IMR-90 (cell line): ENCODE results near the gene MAGEF1. TPM values are rescaled to one million over a fixed set of nuclear protein-coding genes. Genes with fewer than 3 reads are reported as not detected.

Source experiments
- ATAC-seq: fragments of 200-7000 bp; cut with Tn5 transposase; 2 replicates; pipeline ENCODE4 v1.9.1; 2020; ENCODE audit warnings: low read depth, mild to moderate bottlenecking, moderate library complexity
- BruUV-seq: library from RNA; stranded (reverse); fragments of 400-500 nt; replicated peaks from 2 replicates; lab custom pipeline; 2021; lab: Mats Ljungman, UMichigan
- CTCF ChIA-PET: fragments of 300-600 bp; formaldehyde crosslinking; extraction: SDS; loops from one replicate; lab custom pipeline; 2021; ENCODE audit warnings: antibody characterized with exemption; lab: Yijun Ruan, JAX
- POLR2A ChIA-PET: fragments of 300-600 bp; sonication (Branson Sonifier 250); formaldehyde crosslinking; loops from one replicate; lab custom pipeline; 2022; ENCODE audit warnings: antibody characterized with exemption; ENCODE audit not compliant: unreplicated experiment; lab: Charles Lee
- DNase-seq: peaks from one replicate; pipeline ENCODE4 v3.0.0; 2013
- H2AFZ ChIP-seq: replicated peaks from 2 replicates; pipeline ENCODE3; 2013; ENCODE audit warnings: low read length, mild to moderate bottlenecking; ENCODE audit not compliant: poor library complexity
- H2AK5ac ChIP-seq: 2 replicates; pipeline ENCODE4 v1.6.1; 2013; ENCODE audit warnings: low read depth, low read length, inconsistent platforms
- H2AK9ac ChIP-seq: replicated peaks from 2 replicates; pipeline ENCODE3; 2013; ENCODE audit warnings: mild to moderate bottlenecking, low read depth, low read length, moderate library complexity; ENCODE audit not compliant: poor library complexity
- H2BK120ac ChIP-seq: 2 replicates; pipeline ENCODE4 v1.6.1; 2013; ENCODE audit warnings: low read depth, low read length, inconsistent platforms
- H2BK15ac ChIP-seq: 3 replicates; pipeline ENCODE4 v1.6.1; 2013; ENCODE audit warnings: low read depth, low read length, inconsistent platforms
- H2BK20ac ChIP-seq: 2 replicates; pipeline ENCODE4 v1.6.1; 2013; ENCODE audit warnings: low read depth, mild to moderate bottlenecking, inconsistent platforms, low read length, moderate library complexity
- H2BK5ac ChIP-seq: 2 replicates; pipeline ENCODE4 v1.6.1; 2013; ENCODE audit warnings: mild to moderate bottlenecking, low read depth, low read length, inconsistent platforms; ENCODE audit not compliant: poor library complexity, severe bottlenecking
- H3K14ac ChIP-seq: replicated peaks from 2 replicates; pipeline ENCODE4 v1.6.1; 2013; ENCODE audit warnings: low read depth, low read length, inconsistent platforms
- H3K18ac ChIP-seq: 2 replicates; pipeline ENCODE4 v1.6.1; 2013; ENCODE audit warnings: low read depth, low read length, control low read depth
- H3K23ac ChIP-seq: 2 replicates; pipeline ENCODE4 v1.6.1; 2013; ENCODE audit warnings: low read depth, low read length, inconsistent platforms
- H3K27ac ChIP-seq: 2 replicates; pipeline ENCODE4 v1.5.1; 2013; ENCODE audit warnings: mild to moderate bottlenecking, control low read depth, low read length; ENCODE audit not compliant: insufficient read depth
- H3K27me3 ChIP-seq: 2 replicates; pipeline ENCODE4 v1.6.1; 2013; ENCODE audit warnings: low read length; ENCODE audit not compliant: control insufficient read depth, insufficient read depth
- H3K36me3 ChIP-seq: 2 replicates; pipeline ENCODE4 v1.6.1; 2013; ENCODE audit warnings: low read length, mixed read lengths; ENCODE audit not compliant: control insufficient read depth, insufficient read depth
- H3K4ac ChIP-seq: 2 replicates; pipeline ENCODE4 v1.6.1; 2013; ENCODE audit warnings: low read depth, low read length, inconsistent platforms
- H3K4me1 ChIP-seq: 2 replicates; pipeline ENCODE4 v1.6.1; 2013; ENCODE audit warnings: low read length, mixed read lengths; ENCODE audit not compliant: control insufficient read depth, insufficient read depth
- H3K4me2 ChIP-seq: 2 replicates; pipeline ENCODE4 v1.6.1; 2013; ENCODE audit warnings: low read depth, mild to moderate bottlenecking, control low read depth, low read length, moderate library complexity
- H3K4me3 ChIP-seq: 2 replicates; pipeline ENCODE4 v1.5.1; 2013; ENCODE audit warnings: low read depth, mild to moderate bottlenecking, control low read depth, low read length, moderate library complexity; ENCODE audit not compliant: insufficient read depth
- H3K56ac ChIP-seq: 2 replicates; pipeline ENCODE4 v1.6.1; 2013; ENCODE audit warnings: low read length, inconsistent platforms; ENCODE audit not compliant: insufficient read depth; ENCODE audit errors: extremely low read depth
- H3K79me1 ChIP-seq, 2 experiments: 2 replicates each; pipeline ENCODE4 v1.6.1; 2013; ENCODE audit warnings: low read length in 2 of 2, inconsistent platforms in 1 of 2, low read depth in 1 of 2
- H3K9ac ChIP-seq: 2 replicates; pipeline ENCODE4 v1.6.1; 2013; ENCODE audit warnings: low read depth, low read length, control low read depth
- H3K9me1 ChIP-seq: 2 replicates; pipeline ENCODE4 v1.6.1; 2013; ENCODE audit warnings: low read length, inconsistent platforms; ENCODE audit not compliant: insufficient read depth
- H3K9me3 ChIP-seq: 2 replicates; pipeline ENCODE4 v1.6.1; 2013; ENCODE audit warnings: low read length; ENCODE audit not compliant: control insufficient read depth, insufficient read depth
- H4K20me1 ChIP-seq: 2 replicates; pipeline ENCODE4 v1.6.1; 2013; ENCODE audit warnings: low read length, inconsistent platforms; ENCODE audit not compliant: insufficient read depth
- H4K5ac ChIP-seq: 2 replicates; pipeline ENCODE4 v1.6.1; 2013; ENCODE audit warnings: mild to moderate bottlenecking, low read depth, low read length, control low read depth
- H4K8ac ChIP-seq, 2 experiments: 2 replicates each; pipeline ENCODE4 v1.6.1; 2013; ENCODE audit warnings: low read depth in 2 of 2, low read length in 2 of 2, control low read depth in 1 of 2, inconsistent platforms in 1 of 2
- H4K91ac ChIP-seq: 2 replicates; pipeline ENCODE4 v1.6.1; 2013; ENCODE audit warnings: low read depth, low read length, inconsistent platforms; ENCODE audit not compliant: insufficient read depth
- BHLHE40 ChIP-seq: fragments of 150-350 bp; IDR thresholded peaks from 2 replicates; pipeline ENCODE4 v1.6.1; 2016; ENCODE audit warnings: mild to moderate bottlenecking, low read depth, low read length
- CEBPB ChIP-seq: IDR thresholded peaks from 2 replicates; pipeline ENCODE4 v1.6.1; 2012; ENCODE audit warnings: low read depth, low read length, improper control_type of control experiment
- CHD1 ChIP-seq: IDR thresholded peaks from 2 replicates; pipeline ENCODE4 v1.6.1; 2012; ENCODE audit warnings: low read depth, low read length, improper control_type of control experiment
- ELK1 ChIP-seq: fragments of 150-350 bp; IDR thresholded peaks from 2 replicates; pipeline ENCODE4 v1.6.1; 2016; ENCODE audit warnings: low read depth, mild to moderate bottlenecking, low read length, moderate library complexity, borderline replicate concordance
- NFE2L2 ChIP-seq: fragments of 150-350 bp; IDR thresholded peaks from 2 replicates; pipeline ENCODE4 v1.6.1; 2016; ENCODE audit warnings: low read depth, mild to moderate bottlenecking, low read length
- RAD21 ChIP-seq: IDR thresholded peaks from 2 replicates; pipeline ENCODE4 v1.6.1; 2012; ENCODE audit warnings: low read length, improper control_type of control experiment
- RCOR1 ChIP-seq: IDR thresholded peaks from 2 replicates; pipeline ENCODE4 v1.6.1; 2012; ENCODE audit warnings: mild to moderate bottlenecking, low read length, improper control_type of control experiment; ENCODE audit not compliant: insufficient replicate concordance
- RFX5 ChIP-seq: IDR thresholded peaks from 2 replicates; pipeline ENCODE4 v1.8.0; 2012; ENCODE audit warnings: low read depth, mild to moderate bottlenecking, low read length, moderate library complexity
- SMC3 ChIP-seq: fragments of 150-350 bp; IDR thresholded peaks from 2 replicates; pipeline ENCODE4 v1.6.1; 2016; ENCODE audit warnings: low read depth, mild to moderate bottlenecking, antibody characterized with exemption, low read length, moderate library complexity
- whole genome bisulfite sequencing, 2 experiments: methylation state at CpG; one replicate each; pipeline versions ENCODE4 v1.1.5 to v1.1.7; 2013; ENCODE audit warnings: missing lambda C conversion rate in 2 of 2; ENCODE audit not compliant: insufficient read length in 1 of 2; ENCODE audit errors: extremely low coverage in 2 of 2; 5-methylcytosine and 5-hydroxymethylcytosine counted together
- dilution Hi-C: fragments of 300-500 bp; cut with HindIII; formaldehyde crosslinking; loops from one replicate; pipeline ENCODE4 v1.14.3; 2018; ENCODE audit warnings: low sequenced_read_pairs; ENCODE audit not compliant: unreplicated experiment
- in situ Hi-C: fragments of 300-500 bp; cut with MboI; formaldehyde crosslinking; loops from 3 replicates; pipeline ENCODE4 v1.14.3; 2019; ENCODE audit warnings: low sequenced_read_pairs, inconsistent platforms, mixed read lengths
- intact Hi-C: fragments of 100-400 bp; cut with micrococcal nuclease; formaldehyde crosslinking; loops from 2 replicates; pipeline ENCODE4 v1.10.0; 2022
- polyA plus RNA-seq, 3 experiments: library from polyadenylated mRNA; depleted of rRNA; stranded (reverse); fragments of >200 nt; gene quantifications; 2 replicates each; pipeline ENCODE4 v1.2.3, GENCODE V29; 2012; ENCODE audit warnings: low replicate concordance in 1 of 3
- total RNA-seq: library from RNA; depleted of rRNA; stranded (reverse); fragments of >200 nt; gene quantifications from 2 replicates; pipeline ENCODE4 v1.2.3, GENCODE V29; 2012

The MAGEF1 gene
- total and polyA plus RNA-seq, 2 of the 4 experiments (the other 2 are of a cell fraction): 10.6 to 19.4 TPM

- no peak overlapping the region for H3K4me2 ChIP-seq
- H3K27ac ChIP-seq: no peak overlapping the region
- H3K4me1 ChIP-seq: peaks cover 6% of the 10 kb centered on the region; the same call in 1 of the 2 replicates
- no peak for TF ChIP-seq NFE2L2
- no peak for TF ChIP-seq RFX5
- TF ChIP-seq ELK1: no peak
- no peak for TF ChIP-seq BHLHE40
- TF ChIP-seq RAD21: no peak
- no peak for TF ChIP-seq CHD1
- TF ChIP-seq RCOR1: no peak
- no peak for TF ChIP-seq CEBPB
- TF ChIP-seq SMC3: no peak
- ChIA-PET CTCF (no interaction called here), POLR2A (no interaction called here)
- H4K5ac ChIP-seq: no peak overlapping the region
- H3K9me1 ChIP-seq: no peaks in the 10 kb centered on the region
- H2BK15ac ChIP-seq: no peak overlapping the region
- intact Hi-C loops (no loop called here), dilution Hi-C loops (no loop called here), in situ Hi-C loops (no loop called here)
- H4K8ac ChIP-seq: no peak overlapping the region
- BruUV-seq: no TSS peak
- no peaks in the 10 kb centered on the region for H3K79me1 ChIP-seq
- H3K4ac ChIP-seq: no peak overlapping the region
- H4K20me1 ChIP-seq: no peaks in the 10 kb centered on the region
- no peak overlapping the region for H2AK9ac ChIP-seq
- H3K23ac ChIP-seq: no peak overlapping the region
- no peak overlapping the region for H2AK5ac ChIP-seq
- H3K14ac ChIP-seq: no peak overlapping the region
- no peak overlapping the region for H3K9ac ChIP-seq
- H3K4me3 ChIP-seq: no peak overlapping the region
- no peaks in the 10 kb centered on the region for H3K36me3 ChIP-seq
- ATAC-seq: no peak
- no CpG with 5 or more reads among the region's 10 CpGs for WGBS, 2 experiments
- no peak overlapping the region for H2BK120ac ChIP-seq
- no peak for DNase-seq
- no peaks in the 10 kb centered on the region for H3K9me3 ChIP-seq
- no peak overlapping the region for H2BK20ac ChIP-seq
- H2BK5ac ChIP-seq: no peak overlapping the region
- no peak overlapping the region for H3K56ac ChIP-seq
- H4K91ac ChIP-seq: no peak overlapping the region
- no peak overlapping the region for H2AFZ ChIP-seq
- H3K27me3 ChIP-seq: peaks cover 40% of the 10 kb centered on the region
- H3K18ac ChIP-seq: no peak overlapping the region
Observed at GRCh38 chr3:184680385-184681345, 31.2 kb downstream of the MAGEF1 start.
